Glomerular visceral epithelial cell (primary cell): Measurements from ENCODE around the gene HSDL2.

Experiments
- DNase-seq: peaks from one replicate; pipeline ENCODE4 v3.0.0-alpha.2; 2016; ENCODE audit errors: extremely low spot score

The HSDL2 gene

DNA sequence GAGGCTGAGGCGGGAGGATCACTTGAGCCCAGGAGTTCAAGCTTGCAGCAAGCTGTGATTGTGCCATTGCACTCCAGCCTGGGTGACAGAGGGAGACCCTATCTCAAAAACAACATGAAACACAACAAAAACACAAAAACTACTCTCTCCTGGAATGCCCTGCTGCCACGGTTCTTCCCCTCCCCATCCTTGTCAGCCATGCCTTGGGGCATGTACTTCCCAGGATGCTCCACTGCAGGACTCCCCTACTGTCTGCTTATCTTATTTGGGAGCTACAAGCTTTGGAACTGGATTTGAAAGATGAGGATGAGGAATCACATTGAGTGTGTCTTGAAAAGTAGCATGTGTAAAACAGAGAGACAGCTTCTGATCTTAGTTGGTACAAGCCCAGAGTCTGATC is 66.6 kb downstream of the HSDL2 start:
- DNase-seq: no peak

DNA sequence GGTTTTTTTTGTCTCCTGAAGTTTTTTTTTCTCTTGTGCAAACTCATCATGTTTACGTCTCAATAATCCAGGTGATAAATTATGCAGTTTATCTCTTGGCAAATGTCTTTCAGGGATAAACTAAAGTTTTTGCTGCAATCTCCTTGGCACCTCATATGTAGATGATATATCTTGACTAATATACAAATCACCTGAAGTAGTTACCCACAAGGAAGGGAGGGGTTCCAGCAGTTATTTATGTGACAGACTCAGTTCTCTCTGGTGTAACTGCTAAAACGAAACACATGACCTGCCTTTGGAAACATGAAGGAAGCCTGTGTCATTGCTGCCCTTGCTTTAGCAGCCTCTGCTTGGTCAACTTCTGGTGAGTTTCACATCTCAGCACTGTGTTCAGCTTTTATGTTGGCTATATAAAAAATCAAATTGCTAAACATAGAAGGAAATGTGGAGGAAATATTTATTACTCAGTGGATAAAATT is 67.4 kb downstream of the HSDL2 start:
- no peak for DNase-seq

DNA sequence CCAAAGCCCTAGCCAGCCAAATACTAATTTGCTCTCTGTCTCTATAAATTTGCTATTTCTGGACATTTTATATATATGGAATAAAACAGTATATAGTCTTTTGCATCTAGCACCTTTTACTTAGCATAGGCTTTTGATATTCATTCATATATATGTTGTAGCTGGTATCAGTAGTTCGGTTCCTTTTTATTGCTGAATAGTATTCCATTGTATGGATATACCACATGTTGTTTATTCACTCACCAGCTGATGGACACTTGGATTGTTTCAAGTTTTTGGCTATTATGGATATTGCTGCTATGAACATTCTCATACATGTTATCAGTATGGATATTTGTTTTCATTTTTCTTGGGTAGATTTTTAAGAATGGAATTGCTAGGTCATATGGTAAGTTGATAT is 82.9 kb downstream of the HSDL2 start:
- no peak for DNase-seq

DNA sequence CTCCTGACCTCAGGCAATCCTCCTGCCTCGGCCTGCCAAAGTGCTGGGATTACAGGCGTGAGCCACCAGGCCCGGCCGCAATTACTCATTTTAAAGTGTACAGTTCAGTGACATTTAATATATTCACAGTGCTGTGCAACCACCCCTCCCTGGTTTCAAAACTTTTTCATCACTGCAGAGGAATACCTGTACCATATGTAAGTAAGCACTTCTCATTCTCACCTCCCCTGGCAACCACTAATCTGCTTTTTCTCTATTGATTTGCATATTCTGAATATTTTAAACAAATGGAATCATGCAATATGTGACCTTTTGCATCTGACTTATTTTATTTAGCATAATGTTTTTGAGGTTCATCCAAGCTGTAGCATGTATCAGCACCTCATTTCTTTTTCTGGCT is 85.4 kb downstream of the HSDL2 start:
- DNase-seq: no peak

DNA sequence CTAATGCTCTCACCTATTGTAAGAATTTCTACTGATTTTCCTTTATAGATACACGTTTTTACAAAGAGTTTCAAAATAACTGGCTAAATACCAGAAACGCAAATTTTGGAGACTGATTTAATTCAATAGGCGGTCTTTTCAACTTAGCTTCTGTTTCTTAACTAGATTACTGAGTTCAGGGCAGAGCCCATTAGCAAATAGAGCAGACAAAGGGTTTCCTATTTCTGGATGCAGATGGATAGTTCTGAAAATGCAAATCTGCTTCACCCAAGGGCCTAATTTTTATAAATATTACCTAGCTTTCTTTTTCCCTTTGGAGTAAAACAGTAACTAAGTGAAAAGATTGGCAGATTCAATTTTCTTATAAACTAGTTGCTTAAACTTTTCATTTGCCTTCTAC is 93.1 kb downstream of the HSDL2 start:
- no peak for DNase-seq

DNA sequence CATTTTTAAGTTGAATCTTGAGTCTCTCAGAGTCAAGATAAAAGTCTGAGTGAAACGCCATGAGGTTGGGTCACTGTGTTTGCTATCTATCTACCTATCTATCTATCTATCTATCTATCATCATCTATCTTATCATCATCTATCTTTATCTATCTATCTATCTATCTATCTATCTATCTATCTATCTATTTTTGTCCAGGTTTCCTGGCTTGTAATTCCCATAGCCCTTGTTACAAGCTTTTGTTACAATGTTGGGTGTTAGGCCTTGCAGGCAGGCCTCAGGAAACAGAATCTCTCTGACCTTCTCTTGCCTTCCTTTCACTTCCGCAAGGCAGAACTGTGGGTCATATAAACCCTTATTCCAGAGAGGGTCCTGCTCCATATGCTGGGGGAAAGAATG is 94.1 kb downstream of the HSDL2 start:
- DNase-seq: no peak

DNA sequence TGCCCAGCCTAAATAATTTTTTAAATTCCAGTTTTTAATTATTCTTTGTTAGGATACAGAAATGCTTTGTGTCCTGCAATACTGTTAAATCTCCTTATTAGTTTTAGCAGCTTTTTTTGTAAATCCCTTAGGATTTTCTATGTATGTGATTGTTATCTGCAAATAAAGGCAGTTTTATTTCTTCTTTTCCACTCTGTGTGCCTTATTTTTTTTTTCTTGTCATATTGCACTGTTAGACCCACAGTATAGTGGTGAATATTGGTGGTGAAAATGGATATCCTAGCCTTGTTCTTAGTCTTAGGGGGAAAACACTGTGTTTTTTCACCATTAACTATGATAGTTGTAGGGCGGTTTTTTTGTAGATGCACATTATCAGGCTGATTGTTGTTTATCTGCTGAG is 95.4 kb downstream of the HSDL2 start:
- DNase-seq: no peak

DNA sequence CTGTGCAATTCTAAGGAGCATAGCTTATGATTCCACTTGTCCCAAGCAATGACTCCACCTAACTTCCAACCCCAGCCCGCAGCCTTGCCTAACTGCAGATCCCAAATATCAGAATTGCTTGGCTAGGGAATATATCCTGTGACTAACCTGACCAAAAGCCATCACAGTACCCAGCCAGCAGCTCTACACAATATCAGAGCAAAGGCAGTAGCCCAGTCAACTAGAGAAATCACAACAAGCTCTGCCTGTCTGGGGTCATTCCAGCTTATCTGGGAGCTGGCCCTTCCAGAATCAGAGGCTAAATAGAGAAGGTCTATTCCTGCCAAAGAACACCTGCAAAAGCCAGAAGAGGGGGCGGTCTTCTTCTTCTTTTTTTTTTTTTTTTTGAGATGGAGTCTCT is 97.4 kb downstream of the HSDL2 start:
- DNase-seq: no peak

DNA sequence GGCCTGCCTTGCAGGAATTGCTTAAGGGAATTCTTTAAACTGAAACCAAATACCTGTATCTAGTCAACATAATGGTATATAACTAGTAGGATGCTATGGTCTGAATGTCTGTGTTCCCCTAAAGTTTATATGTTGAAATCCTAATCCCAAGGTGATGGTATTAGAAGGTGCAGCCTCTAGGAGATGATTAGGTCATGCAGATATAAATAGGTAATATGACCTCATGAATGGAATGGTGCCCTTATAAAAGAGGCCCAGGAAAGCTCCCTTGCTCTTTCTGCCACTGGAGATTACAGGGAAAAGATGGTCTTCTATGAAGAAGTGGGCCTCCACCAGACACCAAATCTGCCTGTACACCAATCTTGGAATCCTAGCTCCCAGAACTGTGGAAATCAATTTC is 99.3 kb downstream of the HSDL2 start:
- DNase-seq: no peak

DNA sequence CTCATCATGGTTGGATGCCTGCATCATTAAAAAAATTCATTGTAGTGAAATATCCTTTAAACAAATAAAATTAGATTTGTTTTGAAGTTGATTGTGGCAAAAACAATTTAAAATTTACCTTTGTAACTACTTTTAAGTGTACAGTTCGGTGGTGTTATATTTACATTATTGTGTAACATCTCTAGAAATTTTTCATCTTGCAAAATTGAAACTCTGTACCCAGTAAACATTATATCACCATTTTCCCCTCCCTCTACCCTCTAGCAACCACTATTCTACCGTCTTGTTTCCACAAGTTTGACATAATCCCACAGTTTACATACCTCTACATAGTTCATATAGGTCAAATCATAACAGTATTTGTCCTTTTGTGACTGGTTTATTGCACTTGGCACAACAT is 104.7 kb downstream of the HSDL2 start:
- DNase-seq: no peak

DNA sequence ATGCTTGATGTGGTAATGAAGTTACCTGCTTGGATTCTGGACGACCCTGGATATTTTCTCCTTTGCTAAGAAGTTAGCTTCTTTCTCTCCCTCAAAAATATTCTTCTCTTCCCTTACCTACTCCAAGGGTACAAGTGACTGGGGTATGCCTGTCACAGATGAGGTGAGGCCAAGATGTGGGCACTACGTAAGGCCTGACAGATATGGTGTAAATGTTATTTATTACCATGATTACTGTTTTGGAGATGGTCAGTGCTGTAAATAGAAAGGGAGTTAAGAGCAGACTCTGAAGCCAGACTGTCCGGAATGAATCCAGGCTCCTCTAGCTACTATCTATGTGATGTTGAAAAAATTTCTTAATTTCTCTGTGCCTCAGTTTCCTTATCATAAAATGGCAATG is 105.7 kb downstream of the HSDL2 start:
- DNase-seq: no peak

DNA sequence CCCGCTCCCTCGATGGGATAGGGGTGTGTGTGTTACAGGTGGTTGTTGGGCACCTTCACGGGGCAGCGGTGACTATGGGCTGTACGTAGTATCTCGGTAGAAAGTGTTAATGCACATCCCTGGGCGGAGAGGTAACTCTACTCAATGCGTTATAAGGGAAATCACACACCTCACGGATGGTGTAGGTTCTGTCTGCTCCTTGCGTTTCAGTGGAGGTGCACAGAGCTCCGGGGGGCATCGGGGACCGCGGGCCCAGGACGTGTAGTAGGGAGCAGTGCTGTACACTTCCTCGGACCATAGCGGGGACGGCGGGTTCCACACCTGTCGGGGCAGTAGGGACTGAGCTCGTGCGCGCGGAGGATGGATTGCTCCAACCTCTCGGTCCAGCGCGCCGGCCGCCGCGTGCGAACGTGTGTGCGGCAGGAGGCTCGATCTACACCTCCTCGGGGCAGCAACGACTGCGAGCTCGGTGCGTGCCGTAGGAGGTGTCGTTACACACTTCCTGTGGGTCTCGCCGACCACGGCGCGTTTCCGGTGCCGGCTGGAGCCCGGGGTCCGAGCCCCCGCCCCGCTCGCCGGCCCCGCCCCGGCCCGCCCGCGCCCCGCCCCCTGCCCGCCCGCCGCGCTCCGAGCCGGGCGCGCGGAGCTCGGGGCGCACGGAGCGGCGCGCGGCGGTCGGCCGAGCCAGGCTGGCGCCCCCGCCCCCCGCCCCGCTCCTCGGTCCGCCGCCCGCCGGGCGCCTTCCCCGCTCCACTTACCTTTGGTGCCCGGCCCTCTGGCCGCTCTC is 106.5 kb downstream of the HSDL2 start, which contains the start of gene KIAA1958:
Gene KIAA1958, plus strand, starts transcription at position 607 of the 787 bp plus-strand sequence. CDS start 87,254 bp downstream, outside the sequence.
- peak; percentile 89 for DNase-seq

DNA sequence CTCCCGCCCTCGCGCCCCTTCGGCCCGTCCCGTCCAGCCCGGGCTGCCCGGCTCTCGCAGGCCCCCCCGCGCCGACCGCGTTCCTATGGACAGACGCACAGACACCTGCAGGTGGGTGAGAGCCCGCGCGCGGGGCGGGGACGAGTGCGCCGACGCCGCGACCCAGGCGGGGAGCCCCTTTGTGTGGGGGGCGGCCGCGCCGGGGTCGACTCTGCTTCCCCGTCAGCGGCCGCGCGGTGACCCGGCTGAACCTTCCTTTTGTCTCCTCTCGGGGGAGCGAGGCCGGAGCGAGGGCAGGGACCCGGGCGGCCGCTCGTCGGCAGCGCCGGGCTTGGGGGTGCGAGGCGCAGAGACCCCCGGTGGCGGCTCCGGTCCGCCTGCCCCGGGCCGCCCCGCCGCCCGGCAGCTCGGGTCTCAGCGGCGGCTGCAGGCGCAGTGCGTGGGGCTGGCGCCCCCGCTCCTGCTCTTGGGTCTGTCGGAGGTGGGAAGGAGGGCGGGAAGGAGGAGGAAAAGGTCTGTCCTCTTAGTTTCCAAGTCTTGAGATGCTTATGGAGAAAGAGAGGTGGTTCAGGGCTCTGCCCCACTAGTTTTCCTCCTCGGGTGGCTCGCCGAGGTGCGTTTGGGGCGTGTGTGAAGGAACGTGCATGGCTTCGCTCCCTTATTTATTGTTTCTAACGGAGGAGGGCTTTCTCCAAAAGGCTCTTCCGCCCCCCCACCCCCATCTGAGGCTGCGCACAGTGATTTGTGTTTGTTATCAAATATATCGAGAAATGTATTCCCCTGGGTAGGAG is 107.3 kb downstream of the HSDL2 start:
- DNase-seq: peak; percentile 66

DNA sequence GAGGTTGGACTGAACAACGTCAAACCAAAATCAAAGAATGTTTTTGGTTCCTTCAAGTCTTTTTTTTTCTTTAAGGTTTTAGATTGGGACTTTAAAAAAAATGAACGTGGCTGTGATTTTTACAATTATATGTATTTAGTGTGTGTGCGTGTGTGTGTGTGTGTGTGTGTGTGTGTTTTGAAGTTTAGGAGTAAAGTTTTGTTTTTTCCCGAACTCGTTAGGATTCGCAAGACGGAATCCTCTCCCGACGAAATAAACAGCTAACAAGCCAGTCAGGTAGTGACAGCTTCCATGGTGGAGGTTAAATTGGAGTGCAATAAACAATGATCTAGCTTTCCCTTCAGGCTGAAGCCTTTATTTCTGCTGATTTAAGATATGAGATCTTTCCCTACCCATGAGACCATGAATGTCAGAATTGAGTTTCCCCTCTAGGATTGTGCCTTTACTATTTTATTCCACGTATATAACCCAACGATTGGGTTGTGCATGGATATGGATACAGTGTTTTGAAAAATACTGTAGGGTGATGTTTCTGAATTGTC is 108.0 kb downstream of the HSDL2 start:
- peak; percentile 14 for DNase-seq

DNA sequence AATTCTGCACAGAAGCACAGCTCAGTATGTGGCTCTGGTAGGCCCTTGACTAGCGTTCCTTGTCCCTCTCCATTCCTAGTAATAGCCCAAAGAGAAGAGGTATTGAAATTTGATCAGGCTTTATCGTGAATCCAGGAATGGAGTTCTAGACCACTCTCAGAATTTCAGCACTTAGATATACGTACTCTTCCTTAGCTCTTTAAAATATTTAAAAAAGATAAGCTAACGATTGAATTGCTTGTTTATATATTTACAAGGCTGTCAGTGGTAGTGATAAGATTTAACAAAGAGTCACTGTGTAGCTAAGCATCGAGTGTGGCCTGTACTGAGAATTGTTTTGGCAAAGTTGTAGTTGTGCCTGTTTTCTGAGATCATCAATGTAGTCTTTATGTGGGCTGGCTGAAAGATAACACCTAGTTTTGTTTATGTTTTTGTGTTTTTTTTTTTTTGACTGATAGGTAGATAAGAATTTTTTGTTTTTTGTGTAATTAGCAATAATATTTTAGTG is 109.2 kb downstream of the HSDL2 start:
- DNase-seq: peak; percentile 18

DNA sequence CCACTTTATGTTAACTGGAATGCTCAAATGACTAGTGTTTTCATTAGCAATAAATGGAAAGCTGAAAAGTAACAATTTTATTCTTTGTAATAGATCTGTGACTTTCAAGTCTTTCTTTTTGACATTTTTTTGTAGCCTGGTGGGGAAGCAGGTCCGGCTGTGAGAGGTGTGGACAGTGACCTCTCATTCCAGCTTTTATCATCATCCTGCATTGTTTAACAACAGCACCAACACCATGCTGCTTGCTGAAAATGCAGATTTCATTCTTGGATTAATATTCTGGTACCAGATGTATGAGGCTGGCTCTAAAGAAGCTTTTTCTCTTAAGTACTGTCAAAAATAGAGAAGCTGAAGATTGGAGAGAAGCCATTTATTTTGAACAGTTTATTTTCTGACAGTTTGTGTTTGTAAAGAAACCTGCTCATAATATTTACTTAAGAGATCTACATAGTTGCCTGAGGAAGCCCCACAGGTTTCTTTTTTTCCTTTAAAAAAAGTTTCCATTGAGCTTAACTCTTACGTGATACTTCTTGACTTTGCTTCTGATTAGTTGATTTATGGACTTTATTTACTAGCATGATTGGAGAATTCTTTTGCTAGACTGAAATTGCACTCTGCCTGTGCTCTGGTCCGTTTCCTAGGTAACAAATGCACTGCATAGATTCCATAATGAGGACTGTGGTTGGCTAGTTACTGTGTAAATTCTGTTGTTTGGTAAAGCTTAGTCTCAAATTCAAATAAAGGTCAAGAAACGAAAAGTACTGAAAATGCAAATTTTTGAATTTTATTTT is 110.2 kb downstream of the HSDL2 start:
- no peak for DNase-seq

DNA sequence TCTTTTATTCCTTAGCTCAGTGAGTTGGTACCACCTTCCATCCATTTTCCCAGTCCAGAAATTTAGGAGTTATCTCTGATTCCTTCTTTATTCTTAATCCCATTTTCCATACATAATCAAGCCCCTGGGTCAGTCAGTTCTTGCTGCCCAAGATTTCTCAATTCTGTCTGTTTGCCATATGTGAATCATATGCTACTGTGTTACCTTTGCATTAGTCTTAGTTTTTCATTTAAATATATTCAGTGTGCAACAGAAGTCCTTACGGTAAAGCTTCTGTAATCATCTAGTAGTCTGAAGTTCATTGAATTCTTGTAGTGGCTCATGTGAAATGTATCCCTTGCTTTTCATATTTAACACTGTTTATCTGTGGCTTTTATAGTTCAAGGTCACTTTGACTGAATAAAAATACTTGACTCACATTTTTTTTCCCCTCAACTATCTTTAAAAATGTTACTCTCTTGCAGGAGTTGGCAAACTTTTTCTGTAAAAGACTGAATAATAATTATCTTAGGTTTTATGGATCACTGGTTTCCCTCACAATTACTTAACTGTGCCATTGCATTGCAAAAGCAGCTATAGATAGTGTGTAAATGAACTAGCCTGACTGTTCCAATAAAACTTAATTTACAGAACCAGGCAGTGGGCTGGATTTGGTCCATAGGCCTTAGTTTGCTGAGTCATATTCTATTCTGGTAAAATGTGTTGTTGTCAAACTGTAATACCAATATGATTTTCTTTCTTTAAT is 113.7 kb downstream of the HSDL2 start:
- peak; percentile 48 for DNase-seq

DNA sequence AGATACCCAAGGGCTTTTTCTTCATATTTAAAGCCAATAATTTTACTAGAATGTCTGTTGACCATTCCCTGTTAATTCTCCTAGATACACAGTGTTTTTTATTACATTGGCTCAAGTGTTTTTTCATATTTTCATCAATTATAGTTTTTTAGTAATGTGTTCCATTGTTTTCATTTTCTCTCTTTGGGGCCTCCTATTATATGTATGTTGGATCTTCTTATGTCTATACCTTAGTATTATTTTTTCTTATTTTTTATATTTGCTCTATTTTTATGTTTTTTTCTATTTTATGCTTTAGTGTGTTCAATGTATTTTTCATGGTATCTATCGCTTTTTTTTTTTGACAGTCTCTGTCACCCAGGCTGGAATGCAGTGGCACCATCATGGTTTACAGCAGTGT is 114.2 kb downstream of the HSDL2 start:
- DNase-seq: no peak

DNA sequence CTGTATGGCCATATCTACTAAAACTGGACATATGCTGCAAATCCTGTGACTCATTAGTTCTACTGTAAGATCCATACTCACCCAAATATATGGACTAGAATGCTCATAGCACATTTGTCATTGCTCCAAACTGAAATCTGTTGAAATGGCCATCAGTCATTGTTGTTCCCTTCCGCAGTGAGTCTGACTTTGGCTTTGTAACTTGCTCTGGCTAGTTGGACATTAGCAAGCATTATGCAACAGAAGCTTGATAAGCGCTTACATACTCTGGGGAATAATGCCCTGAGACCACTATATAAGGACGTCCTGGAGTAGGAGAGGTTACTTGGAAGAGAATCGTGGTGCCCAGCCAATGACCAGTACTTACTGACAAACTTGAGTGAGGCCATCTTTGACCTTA is 115.7 kb downstream of the HSDL2 start:
- DNase-seq: no peak

DNA sequence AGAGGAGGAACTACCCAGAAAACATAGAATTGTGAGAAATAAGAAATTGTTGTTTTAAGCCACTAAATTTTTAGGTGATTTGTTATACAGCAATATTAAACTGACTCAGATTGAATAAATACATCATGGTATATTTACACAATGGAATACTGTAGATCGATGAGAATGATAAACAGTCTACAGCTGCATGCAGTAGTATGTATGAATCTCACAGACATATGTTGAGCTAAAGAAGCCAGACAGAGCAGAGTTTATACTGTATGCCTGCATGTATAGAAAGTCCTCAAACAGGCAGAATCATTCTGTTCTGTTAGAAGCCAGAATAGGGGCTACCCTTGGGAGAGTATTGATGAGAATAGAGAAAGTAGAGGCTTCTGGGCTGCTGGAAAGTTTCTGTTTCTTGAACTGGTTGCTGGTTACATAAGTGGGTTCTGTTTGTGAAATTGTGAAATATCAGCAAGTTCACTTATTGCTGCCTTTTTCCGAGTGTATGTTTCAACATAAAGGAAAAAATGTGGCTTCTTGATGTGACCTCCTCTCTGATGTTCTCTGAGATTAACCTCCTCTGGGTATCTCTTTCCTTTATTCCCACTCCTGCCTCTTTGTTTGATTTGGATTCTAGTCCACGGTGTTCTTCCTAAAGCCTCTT is 116.3 kb downstream of the HSDL2 start:
- DNase-seq: no peak
